H9 (cell line): ENCODE data around the gene TMEM255A. TPM values are rescaled to one million over a fixed set of nuclear protein-coding genes. Genes with fewer than 3 reads are reported as not detected.

Experiments
- DNase-seq: peaks from one replicate; pipeline ENCODE4 v3.0.0-alpha.2; 2017
- H2AFZ ChIP-seq: one replicate; pipeline ENCODE4 v1.6.1; 2013; ENCODE audit warnings: mild to moderate bottlenecking, low read length, control low read depth, moderate library complexity
- H2AK5ac ChIP-seq: 2 replicates; pipeline ENCODE4 v1.6.1; 2013; ENCODE audit warnings: low read length, control low read depth, mixed read lengths; ENCODE audit not compliant: insufficient read length
- H2BK120ac ChIP-seq: one replicate; pipeline ENCODE4 v1.6.1; 2013; ENCODE audit warnings: low read depth, mild to moderate bottlenecking, low read length, control low read depth, inconsistent platforms; ENCODE audit not compliant: poor library complexity, severe bottlenecking
- H2BK12ac ChIP-seq: 2 replicates; pipeline ENCODE4 v1.6.1; 2013; ENCODE audit warnings: low read length, control low read depth, mixed read lengths, low read depth; ENCODE audit not compliant: insufficient read length
- H2BK15ac ChIP-seq: 2 replicates; pipeline ENCODE4 v1.6.1; 2013; ENCODE audit warnings: low read depth, low read length, control low read depth
- H2BK20ac ChIP-seq: one replicate; pipeline ENCODE4 v1.6.1; 2013; ENCODE audit warnings: low read depth, mild to moderate bottlenecking, low read length, control low read depth, inconsistent platforms; ENCODE audit not compliant: poor library complexity, severe bottlenecking
- H2BK5ac ChIP-seq: 2 replicates; pipeline ENCODE4 v1.6.1; 2013; ENCODE audit warnings: low read length, control low read depth, mixed read lengths; ENCODE audit not compliant: insufficient read length
- H3K14ac ChIP-seq: 2 replicates; pipeline ENCODE4 v1.6.1; 2013; ENCODE audit warnings: low read length, control low read depth; ENCODE audit not compliant: insufficient read depth
- H3K18ac ChIP-seq: 2 replicates; pipeline ENCODE4 v1.6.1; 2013; ENCODE audit warnings: low read depth, mild to moderate bottlenecking, mixed read lengths, low read length, control low read depth; ENCODE audit not compliant: insufficient read length
- H3K23ac ChIP-seq: 2 replicates; pipeline ENCODE4 v1.6.1; 2013; ENCODE audit warnings: low read length, control low read depth, mixed read lengths, low read depth; ENCODE audit not compliant: insufficient read length
- H3K23me2 ChIP-seq: 2 replicates; pipeline ENCODE4 v1.6.1; 2013; ENCODE audit warnings: low read depth, mild to moderate bottlenecking, mixed read lengths, low read length, control low read depth; ENCODE audit not compliant: insufficient read length, poor library complexity, severe bottlenecking
- H3K27ac ChIP-seq: 2 replicates; pipeline ENCODE4 v1.5.1; 2013; ENCODE audit warnings: low read length, control low read depth, mixed read lengths, low read depth; ENCODE audit not compliant: insufficient read length
- H3K27me3 ChIP-seq: 2 replicates; pipeline ENCODE4 v1.6.1; 2013; ENCODE audit warnings: low read length, control low read depth, inconsistent platforms; ENCODE audit not compliant: insufficient read depth
- H3K4ac ChIP-seq: 2 replicates; pipeline ENCODE4 v1.6.1; 2013; ENCODE audit warnings: low read depth, mild to moderate bottlenecking, control low read depth, inconsistent platforms, low read length, moderate library complexity
- H3K4me1 ChIP-seq: 2 replicates; pipeline ENCODE4 v1.6.1; 2013; ENCODE audit warnings: low read length, control low read depth, inconsistent platforms; ENCODE audit not compliant: insufficient read depth
- H3K4me2 ChIP-seq: 2 replicates; pipeline ENCODE4 v1.6.1; 2013; ENCODE audit warnings: low read length, control low read depth, mixed read lengths; ENCODE audit not compliant: insufficient read length, insufficient read depth
- H3K56ac ChIP-seq: 2 replicates; pipeline ENCODE4 v1.6.1; 2013; ENCODE audit warnings: low read depth, mild to moderate bottlenecking, mixed read lengths, low read length, control low read depth; ENCODE audit not compliant: insufficient read length
- H3K79me1 ChIP-seq: 2 replicates; pipeline ENCODE4 v1.6.1; 2013; ENCODE audit warnings: low read depth, mild to moderate bottlenecking, moderate library complexity, low read length, control low read depth, inconsistent platforms; ENCODE audit not compliant: insufficient read depth, poor library complexity, severe bottlenecking
- H3K79me2 ChIP-seq: 2 replicates; pipeline ENCODE4 v1.6.1; 2013; ENCODE audit warnings: low read length, control low read depth, inconsistent platforms; ENCODE audit not compliant: insufficient read depth
- H3K9ac ChIP-seq: 2 replicates; pipeline ENCODE4 v1.6.1; 2013; ENCODE audit warnings: low read length, control low read depth, mixed read lengths; ENCODE audit not compliant: insufficient read length; ENCODE audit errors: extremely low read depth
- H3K9me3 ChIP-seq: one replicate; pipeline ENCODE4 v1.6.1; 2013; ENCODE audit warnings: low read depth, low read length, inconsistent platforms; ENCODE audit not compliant: control insufficient read depth
- H3T11ph ChIP-seq: one replicate; pipeline ENCODE4 v1.6.1; 2013; ENCODE audit warnings: mild to moderate bottlenecking, low read length, control low read depth, inconsistent platforms
- H4K20me1 ChIP-seq: one replicate; pipeline ENCODE4 v1.6.1; 2013; ENCODE audit not compliant: control insufficient read depth, insufficient read length, insufficient read depth
- H4K5ac ChIP-seq: 2 replicates; pipeline ENCODE4 v1.6.1; 2013; ENCODE audit warnings: low read depth, mild to moderate bottlenecking, mixed read lengths, low read length, control low read depth; ENCODE audit not compliant: insufficient read length
- H4K8ac ChIP-seq: replicated peaks from 2 replicates; pipeline ENCODE4 v1.6.1; 2013; ENCODE audit warnings: low read length, control low read depth, mixed read lengths, low read depth; ENCODE audit not compliant: insufficient read length
- H4K91ac ChIP-seq: 2 replicates; pipeline ENCODE4 v1.6.1; 2013; ENCODE audit warnings: low read depth, mild to moderate bottlenecking, moderate library complexity, mixed read lengths, low read length, control low read depth; ENCODE audit not compliant: insufficient read length
- H3K27ac Mint-ChIP-seq, 3 experiments: 2 replicates in 2 of 3; 3 replicates in 1 of 3; pipeline ENCODE4 v1.8.0; 2020 to 2021; ENCODE audit warnings: mixed read lengths in 3 of 3, mild to moderate bottlenecking in 1 of 3, moderate library complexity in 1 of 3
- H3K27me3 Mint-ChIP-seq: 2 replicates; pipeline ENCODE4 v1.8.0; 2021; ENCODE audit warnings: low read depth, mild to moderate bottlenecking, moderate library complexity, mixed read lengths
- H3K36me3 Mint-ChIP-seq, 3 experiments: 2 replicates in 2 of 3; 3 replicates in 1 of 3; pipeline ENCODE4 v1.8.0; 2020 to 2021; ENCODE audit warnings: low read depth in 3 of 3, mixed read lengths in 3 of 3; ENCODE audit not compliant: insufficient read depth in 1 of 3
- H3K4me1 Mint-ChIP-seq, 2 experiments: 2 replicates each; pipeline ENCODE4 v1.8.0; 2020; ENCODE audit warnings: mixed read lengths in 2 of 2
- H3K4me3 Mint-ChIP-seq, 2 experiments: 2 replicates in 1 of 2; 3 replicates in 1 of 2; pipeline ENCODE4 v1.8.0; 2020 to 2021; ENCODE audit warnings: mild to moderate bottlenecking in 2 of 2, mixed read lengths in 2 of 2, moderate library complexity in 1 of 2
- H3K9me3 Mint-ChIP-seq, 2 experiments: 2 replicates in 1 of 2; 3 replicates in 1 of 2; pipeline ENCODE4 v1.8.0; 2020; ENCODE audit warnings: mild to moderate bottlenecking in 2 of 2, mixed read lengths in 2 of 2, moderate library complexity in 1 of 2
- total RNA-seq: library from RNA; stranded (reverse); gene quantifications from 2 replicates; pipeline ENCODE4 v1.2.1, GENCODE V29; 2021
- TF ChIP-seq, protein P1 (sequence below): fragments of 200-600 bp; sonication (generic); conservative IDR thresholded peaks from 3 replicates; pipeline ENCODE4 v1.8.0; 2021; ENCODE audit warnings: antibody characterized with exemption, mild to moderate bottlenecking

Gene TMEM255A
- total RNA-seq, 1 experiment from 2014 or later = 0.77 TPM

DNA sequence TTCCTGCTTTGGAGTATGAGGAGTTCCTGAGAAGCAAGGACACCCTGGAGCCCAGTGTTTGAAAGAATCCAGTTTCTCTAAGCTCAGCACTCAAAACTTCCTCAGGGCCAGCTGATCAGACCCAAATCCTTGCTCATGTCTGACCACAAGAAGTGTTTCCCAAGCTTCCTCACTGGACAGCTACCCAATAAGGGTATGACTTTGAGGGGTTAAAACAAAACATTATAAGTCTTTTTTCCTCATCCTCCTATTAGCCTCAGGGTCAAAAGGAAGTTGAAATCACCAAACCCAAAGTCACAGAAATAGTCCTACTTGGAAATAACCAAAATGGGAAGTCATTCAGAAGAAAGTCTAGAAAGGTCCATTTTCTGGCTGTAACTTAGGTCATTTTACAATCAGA lies 46.9 kb downstream of the TMEM255A start:
- Histone ChIP-seq H3K79me1 (no peaks in the 10 kb centered on the region), H3K18ac (no peak overlapping the region), H3K4me1 (peaks cover 3% of the 10 kb centered on the region; the same call in 1 of the 2 replicates), H4K91ac (no peak overlapping the region), H3T11ph (no peak overlapping the region), H2BK5ac (no peak overlapping the region), H3K4ac (no peak overlapping the region), H3K27ac (no peak overlapping the region), H3K9ac (no peak overlapping the region), H2BK20ac (no peak overlapping the region), H2BK12ac (no peak overlapping the region), H4K5ac (no peak overlapping the region), H3K79me2 (no peaks in the 10 kb centered on the region), H2AFZ (no peak overlapping the region), H3K4me2 (no peak overlapping the region), H2BK15ac (no peak overlapping the region), H3K23me2 (no peaks in the 10 kb centered on the region), H3K23ac (no peak overlapping the region), H3K56ac (no peak overlapping the region), H2AK5ac (no peak overlapping the region), H3K27me3 (no peaks in the 10 kb centered on the region), H3K14ac (no peak overlapping the region), H2BK120ac (no peak overlapping the region), H4K20me1 (no peaks in the 10 kb centered on the region), H3K9me3 (peaks cover 23% of the 10 kb centered on the region), H4K8ac (no peak overlapping the region)
- Mint-ChIP-seq H3K27me3 (peaks cover 4% of the 10 kb centered on the region; the same call in 1 of the 2 replicates), H3K4me3 (no peak overlapping the region), H3K9me3 (peaks cover 64 to 75% of the 10 kb centered on the region in 2 experiments), H3K4me1 (peaks cover 15 to 20% of the 10 kb centered on the region in 2 experiments), H3K36me3 (no peaks in the 10 kb centered on the region; a peak in 2 of 7 replicates), H3K27ac (no peak overlapping the region)
- no peak for DNase-seq
- TF ChIP-seq, protein P1, sequence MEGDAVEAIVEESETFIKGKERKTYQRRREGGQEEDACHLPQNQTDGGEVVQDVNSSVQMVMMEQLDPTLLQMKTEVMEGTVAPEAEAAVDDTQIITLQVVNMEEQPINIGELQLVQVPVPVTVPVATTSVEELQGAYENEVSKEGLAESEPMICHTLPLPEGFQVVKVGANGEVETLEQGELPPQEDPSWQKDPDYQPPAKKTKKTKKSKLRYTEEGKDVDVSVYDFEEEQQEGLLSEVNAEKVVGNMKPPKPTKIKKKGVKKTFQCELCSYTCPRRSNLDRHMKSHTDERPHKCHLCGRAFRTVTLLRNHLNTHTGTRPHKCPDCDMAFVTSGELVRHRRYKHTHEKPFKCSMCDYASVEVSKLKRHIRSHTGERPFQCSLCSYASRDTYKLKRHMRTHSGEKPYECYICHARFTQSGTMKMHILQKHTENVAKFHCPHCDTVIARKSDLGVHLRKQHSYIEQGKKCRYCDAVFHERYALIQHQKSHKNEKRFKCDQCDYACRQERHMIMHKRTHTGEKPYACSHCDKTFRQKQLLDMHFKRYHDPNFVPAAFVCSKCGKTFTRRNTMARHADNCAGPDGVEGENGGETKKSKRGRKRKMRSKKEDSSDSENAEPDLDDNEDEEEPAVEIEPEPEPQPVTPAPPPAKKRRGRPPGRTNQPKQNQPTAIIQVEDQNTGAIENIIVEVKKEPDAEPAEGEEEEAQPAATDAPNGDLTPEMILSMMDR = no peak
